ENCODE measurements around the gene MCOLN2.

The MCOLN2 gene

DNA sequence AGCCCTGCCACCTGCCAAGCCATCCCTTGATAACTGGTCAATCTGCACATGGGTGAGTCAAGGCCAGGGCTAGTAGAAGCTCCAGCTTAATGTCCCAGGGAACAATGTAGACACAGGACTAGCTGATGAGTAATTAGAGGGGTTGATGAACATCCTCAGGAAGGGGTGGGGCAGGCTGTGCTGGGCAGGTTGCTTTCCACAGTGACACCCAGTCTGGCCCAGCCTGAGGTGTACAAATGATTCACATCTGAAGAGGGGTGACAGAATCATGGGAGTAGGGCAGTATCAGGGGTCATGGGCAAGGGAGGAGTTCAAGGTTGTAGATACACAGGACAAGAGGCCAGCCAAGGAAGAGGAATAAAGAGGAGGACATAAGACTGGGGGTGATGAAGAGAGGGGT lies 108.2 kb downstream of the MCOLN2 start:
- DNase-seq (ENCODE audit: low read depth) = no peak
- H3K4me3 ChIP-seq (ENCODE audit: low read depth, low read length) = no peak overlapping the region
- TF ChIP-seq CTCF (IDR thresholded peaks at IDR 0.05; ENCODE audit: insufficient read depth, low read depth, low read length, missing control alignments) = no peak

DNA sequence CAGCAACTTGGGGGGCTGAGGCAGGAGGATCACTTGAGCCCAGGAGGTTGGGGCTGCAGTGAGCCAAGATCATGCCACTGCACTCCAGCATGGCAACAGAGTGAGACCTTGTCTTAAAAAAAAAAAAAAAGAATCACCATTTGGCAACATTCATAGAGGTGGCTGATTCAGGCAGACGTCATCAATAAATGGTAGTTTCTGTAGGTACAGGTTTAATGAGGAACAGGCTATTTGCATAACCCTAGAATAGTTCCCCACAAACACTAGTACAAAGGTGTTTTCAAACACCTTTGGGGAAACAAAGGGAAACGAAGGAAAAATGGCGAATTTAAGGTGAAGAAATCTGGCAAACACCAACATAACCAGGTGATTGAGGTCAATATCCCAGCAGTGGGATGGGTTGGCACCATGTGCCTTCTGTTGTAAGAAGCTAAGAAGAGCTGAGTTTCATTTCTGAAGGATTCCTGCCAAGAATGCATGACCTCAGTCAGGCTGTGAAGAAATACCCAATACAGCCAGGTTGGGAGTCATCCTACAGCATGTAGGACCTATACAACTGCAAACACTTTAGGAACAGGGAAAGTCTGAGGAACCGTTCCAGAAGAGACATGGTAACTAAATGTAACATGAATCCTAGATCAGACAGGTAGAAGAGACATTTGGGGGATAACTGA lies 109.5 kb downstream of the MCOLN2 start:
- no peak for TF ChIP-seq CTCF (IDR thresholded peaks at IDR 0.05; ENCODE audit: insufficient read depth, low read depth, low read length, missing control alignments)
- H3K4me3 ChIP-seq (ENCODE audit: low read depth, low read length) = no peak overlapping the region
- no peak for DNase-seq (ENCODE audit: low read depth)

- H3K4me3 ChIP-seq (ENCODE audit: low read depth, low read length) = no peak overlapping the region
- DNase-seq (ENCODE audit: low read depth) = no peak
- TF ChIP-seq CTCF (IDR thresholded peaks at IDR 0.05; ENCODE audit: insufficient read depth, low read depth, low read length, missing control alignments) = no peak
Observed at GRCh38 chr1:84885469-84885868, 111.4 kb downstream of the MCOLN2 start.

DNA sequence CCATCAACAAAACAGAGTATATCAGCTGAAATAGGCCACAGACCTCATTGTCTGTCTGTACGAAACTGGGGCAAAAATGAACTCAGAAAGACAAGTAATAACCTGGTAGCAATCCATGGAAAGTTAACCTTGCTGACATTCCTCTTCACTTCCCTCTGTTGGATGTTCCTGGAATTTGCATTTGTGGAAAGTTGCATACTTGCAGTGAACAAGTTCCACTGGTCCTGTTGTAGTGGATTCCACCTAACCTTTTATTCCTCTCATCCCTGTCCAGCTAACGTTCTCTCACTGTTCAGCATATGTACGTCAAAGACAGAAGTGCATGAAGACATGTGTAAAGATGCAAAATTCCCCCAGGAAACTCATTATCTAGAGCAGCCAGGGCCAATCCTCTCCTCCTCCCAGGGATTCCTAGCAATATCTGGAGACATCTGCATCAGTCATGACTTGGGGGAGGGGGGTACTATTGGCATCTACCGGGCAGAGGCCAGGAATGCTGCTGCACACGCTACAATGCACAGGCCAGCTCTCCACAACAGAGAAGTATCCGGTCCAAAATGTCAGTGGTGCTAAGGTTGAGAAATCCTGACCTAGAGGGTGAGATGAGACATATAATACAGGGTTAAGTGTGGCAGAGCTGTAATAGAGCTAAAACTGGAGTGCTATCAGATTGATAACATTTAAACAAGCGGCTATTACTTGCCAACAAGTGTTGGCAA lies 112.1 kb downstream of the MCOLN2 start:
- no peak for TF ChIP-seq CTCF (IDR thresholded peaks at IDR 0.05; ENCODE audit: insufficient read depth, low read depth, low read length, missing control alignments)
- no peak for DNase-seq (ENCODE audit: low read depth)
- no peak overlapping the region for H3K4me3 ChIP-seq (ENCODE audit: low read depth, low read length)

DNA sequence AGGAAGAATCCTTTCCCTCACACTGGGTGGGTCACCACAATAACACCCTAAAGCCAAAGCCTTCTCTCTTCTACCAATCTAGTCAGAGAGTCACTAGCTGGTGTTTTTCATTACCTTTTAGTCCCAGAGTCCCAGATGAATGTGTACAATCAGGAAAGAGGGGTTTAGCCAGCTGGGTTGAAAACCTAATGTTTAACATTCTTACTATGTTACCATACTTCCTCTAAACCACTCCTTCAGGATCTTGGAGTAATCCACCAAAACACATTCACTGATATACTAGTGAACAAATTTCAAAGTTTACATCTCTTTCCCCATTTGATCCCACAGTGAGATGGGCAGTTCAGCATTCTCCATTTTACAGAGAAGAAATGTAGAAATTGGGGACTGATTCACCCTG lies 113.6 kb downstream of the MCOLN2 start:
- no peak for DNase-seq (ENCODE audit: low read depth)
- TF ChIP-seq CTCF (IDR thresholded peaks at IDR 0.05; ENCODE audit: insufficient read depth, low read depth, low read length, missing control alignments) = no peak
- no peak overlapping the region for H3K4me3 ChIP-seq (ENCODE audit: low read depth, low read length)

DNA sequence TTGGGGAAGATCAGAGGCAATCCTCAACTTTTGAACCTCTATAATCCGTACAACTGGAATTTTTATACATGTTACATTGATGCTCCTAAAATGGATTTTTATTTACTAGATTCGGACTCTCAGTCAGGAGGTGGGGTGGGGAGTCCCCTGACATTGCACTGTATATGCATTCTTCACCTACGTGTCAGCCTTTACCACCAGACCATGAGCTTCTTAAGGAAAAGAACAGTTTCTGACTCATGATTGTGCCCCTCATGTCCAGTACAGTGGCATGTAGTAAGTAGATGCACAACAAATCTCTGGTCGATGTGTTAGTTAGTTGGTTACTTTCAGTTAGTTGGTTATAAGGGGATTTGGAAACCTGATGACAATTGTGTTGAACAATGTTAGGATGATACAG lies 119.3 kb downstream of the MCOLN2 start:
- no peak overlapping the region for H3K4me3 ChIP-seq (ENCODE audit: low read depth, low read length)
- no peak for TF ChIP-seq CTCF (IDR thresholded peaks at IDR 0.05; ENCODE audit: insufficient read depth, low read depth, low read length, missing control alignments)
- DNase-seq (ENCODE audit: low read depth) = no peak

All from GM12865 (cell line).